AML-193 (cell line): ENCODE measurements around the gene COL24A1.
"Not testable (repeated sequence)": the region's sequence is repeated elsewhere in the genome, so short reads cannot be mapped to it uniquely, and the experiment has no call there.

Source experiments
- DNase-seq, 2 experiments: peaks; one replicate each; lab custom pipeline; 2025; lab: John Stamatoyannopoulos, UW

COL24A1 gene

DNA sequence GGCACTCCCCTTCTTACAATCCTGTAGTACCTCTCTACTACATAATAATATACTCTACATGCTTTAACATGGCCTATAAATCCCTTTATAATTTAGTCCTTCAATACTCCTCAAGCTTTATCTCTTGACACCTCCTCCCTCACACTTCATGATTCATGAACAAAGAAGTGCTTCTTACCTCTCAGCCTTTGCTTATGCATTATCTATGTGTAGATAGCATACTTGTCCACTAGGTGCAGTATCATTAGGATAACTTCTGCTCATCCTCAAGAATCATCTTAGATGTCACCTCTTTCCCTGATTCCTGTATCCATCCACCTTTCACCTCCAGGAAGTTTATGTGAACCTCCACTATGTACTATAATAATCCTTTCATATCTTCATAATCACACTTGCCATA lies 74.4 kb downstream of the COL24A1 start:
- no peak for DNase-seq

DNA sequence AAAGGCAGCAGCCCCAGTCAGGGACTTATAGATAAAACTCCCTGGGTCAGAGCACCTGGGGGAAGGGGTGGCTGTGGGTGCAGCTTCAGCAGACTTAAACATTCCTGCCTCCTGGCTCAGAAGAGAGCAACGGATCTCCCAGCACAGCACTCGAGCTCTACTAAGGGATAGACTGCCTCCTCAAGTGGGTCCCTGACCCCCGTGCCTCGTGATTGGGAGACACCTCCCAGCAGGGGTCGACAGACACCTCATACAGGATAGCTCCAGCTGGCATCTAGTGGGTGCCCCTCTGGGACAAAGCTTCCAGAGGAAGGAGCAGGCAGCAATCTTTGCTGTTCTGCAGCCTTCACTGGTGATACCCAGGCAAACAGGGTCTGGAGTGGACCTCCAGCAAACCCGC lies 84.1 kb downstream of the COL24A1 start:
- not testable (repeated sequence) for DNase-seq

DNA sequence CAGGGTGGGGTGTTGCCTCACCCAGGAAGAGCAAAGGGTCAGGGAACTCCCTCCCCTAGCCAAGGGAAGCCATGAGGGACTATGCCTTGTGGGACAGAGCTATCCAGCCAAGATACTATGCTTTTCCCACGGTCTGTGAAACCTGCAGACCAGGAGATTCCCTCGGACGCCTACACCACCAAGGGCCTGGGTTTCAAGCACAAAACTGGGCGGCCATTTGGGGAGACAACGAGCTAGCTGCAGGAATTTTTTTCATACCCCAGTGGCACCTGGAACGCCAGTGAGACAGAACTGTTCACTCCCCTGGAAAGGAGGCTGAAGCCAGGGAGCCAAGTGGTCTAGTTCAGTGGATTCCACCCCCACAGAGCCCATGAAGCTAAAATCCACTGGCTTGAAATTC lies 84.7 kb downstream of the COL24A1 start:
- DNase-seq, result not testable (repeated sequence)

DNA sequence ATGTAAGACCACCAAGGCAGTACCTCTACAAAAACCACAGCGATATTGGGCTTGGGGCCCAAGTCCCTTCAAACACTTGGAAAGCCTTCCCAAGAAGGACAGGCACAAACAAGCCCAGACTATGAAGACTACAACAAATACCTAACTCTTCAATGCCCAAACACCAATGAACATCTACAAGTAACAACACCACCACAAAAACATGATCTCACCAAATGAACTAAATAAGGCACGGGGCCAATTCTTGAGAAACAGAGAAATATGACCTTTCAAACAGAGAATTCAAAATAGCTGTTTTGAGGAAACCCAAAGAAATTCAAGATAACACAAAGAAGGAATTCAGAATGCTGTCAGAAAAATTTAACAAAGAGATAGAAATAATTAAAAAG lies 86.8 kb downstream of the COL24A1 start:
- DNase-seq, result no peak

DNA sequence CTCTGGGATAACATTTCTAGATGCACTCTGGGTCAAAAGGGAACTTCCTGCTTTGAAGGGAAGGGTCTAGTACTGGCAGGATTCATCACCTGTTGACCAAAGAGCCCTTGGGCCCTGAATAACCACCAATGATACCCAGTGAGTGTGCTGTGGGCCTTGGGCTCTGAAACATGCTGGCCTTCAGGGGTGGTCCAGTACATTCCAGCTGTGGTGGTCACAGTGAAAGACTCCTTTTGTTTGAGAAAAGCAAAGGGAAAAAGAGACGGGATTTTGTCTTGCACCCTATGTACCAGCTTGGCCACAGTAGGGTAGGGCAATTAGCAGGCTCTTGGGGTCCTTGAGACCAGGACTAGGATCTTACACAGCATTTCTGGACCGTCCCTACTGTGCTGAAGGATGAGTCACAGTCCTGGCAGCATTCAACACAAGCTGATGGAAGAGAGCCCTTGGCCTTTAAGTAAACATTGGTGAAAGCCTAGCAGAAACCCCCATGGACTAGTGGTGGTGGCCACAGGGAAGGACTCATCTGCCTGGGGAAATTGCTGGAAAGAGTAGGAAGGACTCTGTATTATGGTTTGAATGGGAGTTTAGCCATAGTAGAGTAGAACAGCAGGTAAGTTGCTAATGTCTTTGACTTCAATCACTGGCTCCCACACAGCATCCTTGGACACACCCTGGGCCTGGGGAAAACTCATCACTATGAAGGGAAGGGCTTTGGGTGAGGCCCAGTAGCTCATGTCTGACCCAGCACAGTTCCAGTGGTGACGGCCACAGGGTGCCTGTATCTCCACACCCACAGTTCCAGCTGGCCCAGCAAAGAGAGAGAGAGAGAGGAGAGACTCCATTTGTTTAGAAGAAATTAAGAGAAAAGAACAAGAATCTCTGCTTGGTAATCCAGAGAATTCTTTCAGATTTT lies 87.5 kb downstream of the COL24A1 start:
- DNase-seq, result no peak

DNA sequence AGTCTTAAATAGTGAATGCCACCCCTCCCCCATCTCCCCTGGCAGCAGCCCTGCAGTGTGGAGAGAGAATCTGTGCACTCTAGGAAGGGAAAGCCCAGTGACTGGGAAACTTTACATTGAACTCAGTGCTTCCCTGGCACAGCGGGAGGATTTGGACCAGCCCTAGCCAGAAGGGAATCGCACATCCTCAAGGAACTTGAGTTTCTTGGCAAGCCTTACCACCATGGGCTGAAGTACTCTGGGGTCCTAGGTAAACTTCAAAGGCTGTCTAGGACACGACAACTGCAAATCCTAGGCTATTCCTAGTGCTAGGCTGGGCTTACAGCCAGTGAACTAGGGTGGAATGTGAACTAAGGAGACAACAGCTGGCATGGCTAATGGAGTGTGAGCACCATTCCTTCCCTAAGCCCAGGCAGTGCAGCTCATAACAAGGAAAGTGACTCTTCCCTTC lies 88.3 kb downstream of the COL24A1 start:
- DNase-seq, result no peak

DNA sequence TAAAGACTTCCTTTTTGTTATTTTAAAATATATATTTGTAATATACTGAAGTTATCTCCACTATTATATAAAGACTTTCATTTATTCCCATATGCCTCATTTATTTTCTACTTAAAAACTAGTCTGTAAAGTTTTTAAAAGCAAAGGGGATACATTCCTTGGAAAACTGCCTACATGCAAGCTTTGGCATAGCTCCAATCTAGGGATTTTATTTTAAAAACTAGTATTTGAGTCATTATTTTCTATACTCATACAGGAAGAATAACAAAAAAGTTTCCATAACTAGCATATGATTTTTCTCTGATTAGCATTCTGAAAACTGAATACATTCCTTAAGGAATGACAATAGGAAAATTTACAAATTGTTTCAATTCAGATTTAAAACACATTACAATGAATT lies 88.9 kb downstream of the COL24A1 start:
- no peak for DNase-seq

DNA sequence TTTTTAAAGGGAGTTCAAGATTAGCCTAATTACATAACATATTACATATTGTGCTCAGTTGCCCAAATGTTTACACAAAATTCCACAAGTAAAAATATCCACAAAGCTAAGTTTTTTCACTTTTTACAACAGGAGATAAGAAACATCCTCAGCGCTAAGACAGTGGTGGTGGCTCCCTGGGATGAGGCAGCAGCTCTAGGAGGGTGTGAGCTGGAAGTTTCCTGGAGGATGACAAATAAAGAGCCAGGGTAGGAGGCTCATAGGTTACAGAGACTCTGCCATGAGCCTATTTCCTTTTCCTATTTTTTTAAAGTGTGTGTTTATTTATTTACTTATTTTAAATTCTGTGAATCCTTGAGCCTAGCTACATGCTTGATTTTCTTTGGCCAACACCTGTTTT lies 91.7 kb downstream of the COL24A1 start:
- no peak for DNase-seq

DNA sequence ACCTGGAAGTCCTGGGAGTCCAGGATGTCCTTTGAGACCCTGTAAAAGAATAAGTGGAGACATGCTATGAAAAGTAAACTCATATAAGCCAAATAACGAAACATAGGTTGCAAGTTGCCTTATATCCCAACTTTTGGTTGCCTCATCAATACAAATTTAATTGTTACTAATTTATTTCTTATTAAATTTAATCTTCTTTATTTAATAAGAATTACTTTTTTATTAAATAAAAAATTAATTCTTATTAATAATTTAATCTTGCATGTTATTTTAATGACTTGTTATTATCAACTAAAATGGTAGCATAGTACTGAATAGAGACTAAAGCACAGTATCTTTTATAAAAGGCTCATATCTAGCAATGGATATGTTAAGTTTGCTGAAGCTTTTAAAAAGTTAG lies 92.9 kb downstream of the COL24A1 start:
- DNase-seq, result no peak

DNA sequence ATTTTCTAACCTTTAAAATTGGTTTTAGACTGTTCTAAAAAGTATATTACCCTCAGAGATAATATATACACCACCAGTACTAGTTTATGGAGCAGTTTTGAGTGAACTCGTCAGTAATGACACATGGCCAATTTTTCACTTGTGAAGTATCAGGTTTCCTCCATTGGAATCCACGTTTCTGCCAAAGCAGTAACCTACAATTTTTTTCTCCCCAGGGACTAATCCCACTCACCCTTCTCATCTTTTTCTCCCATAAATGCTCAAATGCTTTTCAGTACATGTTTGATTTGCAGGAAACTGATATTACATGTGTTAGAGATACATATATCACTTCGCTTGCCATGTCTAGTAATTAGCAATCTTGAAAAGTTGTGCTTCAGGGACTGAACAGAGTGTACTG lies 94.1 kb downstream of the COL24A1 start:
- no peak for DNase-seq

DNA sequence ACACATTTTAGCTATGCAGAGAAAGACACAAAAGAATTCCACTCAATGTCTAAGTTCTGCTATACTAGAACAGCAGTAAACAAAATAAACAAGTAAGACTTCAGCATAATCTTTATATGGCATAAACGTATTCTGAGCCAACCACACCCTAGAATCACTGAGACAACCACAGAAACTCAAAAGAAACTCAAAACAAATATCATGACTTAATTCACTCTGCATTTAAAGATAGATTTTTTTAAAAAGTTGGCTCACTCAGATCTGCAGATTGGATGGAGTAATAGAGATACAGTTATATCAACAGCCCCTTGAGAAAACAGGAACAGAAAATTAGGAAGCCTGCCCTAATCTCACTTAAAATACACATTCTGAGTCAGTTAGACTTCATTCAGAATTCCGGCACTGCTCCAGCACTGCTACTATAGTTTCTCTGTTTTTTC lies 95.0 kb downstream of the COL24A1 start:
- DNase-seq, result peak in 1 of 2 experiments; percentile 9

DNA sequence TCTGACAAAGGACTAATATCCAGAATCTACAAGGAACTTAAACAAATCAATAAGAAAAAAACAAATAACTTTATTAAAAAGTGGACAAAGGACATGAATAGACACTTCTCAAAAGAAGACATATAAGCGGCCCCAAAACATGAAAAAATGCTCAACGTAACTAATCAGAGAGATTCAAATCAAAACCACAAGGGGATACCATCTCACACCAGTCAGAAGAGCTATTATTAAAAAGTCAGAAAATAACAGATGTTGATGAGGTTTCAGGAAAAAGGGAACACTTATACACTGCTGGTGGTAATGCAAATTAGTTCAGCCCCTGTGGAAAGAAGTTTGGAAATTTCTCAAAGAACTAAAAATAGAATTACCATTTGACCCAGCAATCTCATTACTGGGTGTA lies 102.2 kb downstream of the COL24A1 start:
- DNase-seq, result no peak

DNA sequence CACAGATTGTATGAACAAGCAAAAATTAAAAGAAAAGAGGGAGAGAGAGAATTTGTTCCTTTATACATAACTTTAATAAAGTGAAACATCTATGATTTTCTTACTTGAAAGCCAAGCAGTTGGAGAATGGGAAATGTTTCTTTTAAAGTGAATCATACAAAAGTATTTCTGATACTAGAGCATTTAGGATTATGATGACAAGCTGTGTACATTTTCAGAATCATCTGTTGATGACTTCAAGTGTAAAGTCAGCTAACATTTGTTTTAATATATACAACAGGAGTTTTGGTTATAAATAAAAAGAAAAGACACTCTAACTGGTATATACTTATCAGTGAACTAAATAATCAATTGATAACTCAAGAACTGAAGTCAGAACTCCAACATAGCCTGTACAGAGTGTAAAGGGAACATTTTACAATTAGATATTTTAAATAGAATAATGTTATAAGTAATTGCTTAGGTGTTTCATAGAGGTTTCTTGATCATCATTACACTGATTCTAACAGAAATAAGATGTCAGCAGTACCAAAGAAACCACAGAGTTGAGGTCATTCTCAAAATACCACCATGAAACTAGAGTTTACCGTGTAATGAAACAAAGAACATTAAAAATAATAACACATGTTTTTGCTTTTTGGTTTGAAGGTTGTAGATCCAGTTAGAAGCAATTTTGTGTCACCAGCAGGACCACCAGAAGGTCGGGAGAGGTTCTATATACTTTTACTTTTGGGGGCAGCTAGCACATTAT lies 103.4 kb downstream of the COL24A1 start:
- no peak for DNase-seq

DNA sequence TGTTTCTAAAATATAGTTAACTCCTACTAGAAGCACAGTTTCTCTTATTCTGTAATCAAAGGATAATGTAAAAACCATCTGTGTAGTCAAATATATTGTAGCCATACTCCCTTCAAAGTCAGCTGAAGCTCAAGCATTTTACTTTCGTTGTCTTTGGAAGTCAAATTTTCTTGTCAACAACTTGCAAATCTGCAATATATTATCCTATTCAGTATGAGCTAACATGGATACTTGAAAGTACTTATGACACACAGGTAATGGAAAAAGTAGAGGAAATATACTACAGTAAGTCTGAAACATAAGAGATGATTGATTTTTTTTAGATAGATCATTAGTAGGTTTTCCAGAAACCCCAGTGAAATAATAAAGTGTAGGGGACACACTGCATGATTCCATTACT lies 121.5 kb downstream of the COL24A1 start:
- DNase-seq, result no peak

DNA sequence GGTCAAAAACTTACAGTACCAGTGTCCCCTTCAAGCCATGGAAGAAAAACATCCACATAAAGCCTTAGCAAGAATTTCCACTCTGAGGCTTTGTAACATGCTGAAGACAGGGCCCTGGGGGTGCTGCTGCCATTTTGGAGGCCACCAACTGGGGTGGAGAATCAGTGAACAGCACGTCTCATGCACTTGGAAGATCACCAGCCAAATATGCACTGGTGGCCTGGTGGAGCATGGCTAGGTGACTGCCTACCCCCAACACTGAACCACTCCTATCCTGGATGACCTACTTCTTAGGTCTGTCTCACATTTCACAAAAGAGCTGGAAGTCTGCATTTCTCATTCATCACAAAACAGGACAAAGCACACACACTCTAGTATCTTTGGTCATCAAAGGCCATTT lies 126.4 kb downstream of the COL24A1 start:
- DNase-seq, result no peak

DNA sequence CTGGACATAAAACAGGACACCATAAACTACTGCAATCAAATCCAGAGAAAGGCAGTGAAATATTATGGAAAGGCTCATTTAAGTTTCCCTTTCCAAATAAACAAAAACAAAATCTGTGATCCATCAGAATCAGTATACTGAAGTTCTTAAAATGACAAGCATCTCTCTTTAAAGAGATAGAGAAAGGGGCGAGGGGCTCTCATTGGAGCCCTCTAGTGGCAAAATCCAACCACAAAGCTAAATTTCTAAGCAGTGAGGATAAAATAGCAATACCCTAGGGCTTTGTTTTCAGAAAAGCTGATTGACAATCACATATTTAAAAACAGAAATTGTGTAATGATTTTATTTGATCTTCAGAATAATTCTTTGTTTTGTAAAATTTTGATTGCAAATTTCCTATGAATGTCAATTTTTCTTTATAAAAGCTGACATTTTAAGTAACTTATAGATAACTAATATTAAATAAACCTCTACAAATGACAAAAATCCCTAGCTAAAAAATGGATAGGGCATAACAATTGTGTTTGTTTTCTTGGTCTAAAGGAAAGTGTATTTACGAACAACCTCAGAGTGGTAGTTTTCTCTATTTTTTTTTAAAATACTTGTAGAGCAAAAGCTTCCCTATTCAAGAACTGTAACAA lies 138.2 kb downstream of the COL24A1 start:
- peak; percentile 31 to 42 for DNase-seq

DNA sequence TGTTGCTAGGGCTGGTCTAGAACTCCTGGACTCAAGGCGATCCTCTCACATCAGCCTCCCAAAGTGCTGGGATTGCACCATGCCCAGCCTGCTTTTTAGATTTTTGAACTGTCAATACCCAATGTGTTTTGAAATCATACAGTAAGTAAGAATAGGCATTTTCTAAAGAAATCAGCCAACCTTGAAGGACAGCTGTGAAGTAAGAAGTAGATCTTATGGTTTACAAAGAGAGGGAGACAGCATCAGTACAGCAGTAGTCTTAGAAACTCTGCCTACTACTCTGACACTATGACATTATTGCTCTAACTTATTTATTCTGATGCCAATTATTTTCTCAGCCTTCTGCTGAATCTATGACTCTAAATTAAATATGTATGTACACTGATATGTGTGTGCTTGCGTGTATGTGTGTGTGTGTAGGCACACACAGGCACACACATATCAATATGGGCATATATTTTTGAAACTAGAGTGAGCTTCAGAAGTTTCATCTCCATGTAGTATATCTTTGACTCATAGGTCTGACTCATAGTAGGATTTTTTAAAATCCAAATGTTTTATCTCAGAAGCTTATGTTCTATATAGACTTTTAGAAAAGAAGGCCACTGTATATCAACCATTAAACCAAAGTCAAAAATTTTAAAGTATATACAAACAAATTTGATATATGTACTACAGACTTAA lies 140.4 kb downstream of the COL24A1 start:
- DNase-seq, result no peak

DNA sequence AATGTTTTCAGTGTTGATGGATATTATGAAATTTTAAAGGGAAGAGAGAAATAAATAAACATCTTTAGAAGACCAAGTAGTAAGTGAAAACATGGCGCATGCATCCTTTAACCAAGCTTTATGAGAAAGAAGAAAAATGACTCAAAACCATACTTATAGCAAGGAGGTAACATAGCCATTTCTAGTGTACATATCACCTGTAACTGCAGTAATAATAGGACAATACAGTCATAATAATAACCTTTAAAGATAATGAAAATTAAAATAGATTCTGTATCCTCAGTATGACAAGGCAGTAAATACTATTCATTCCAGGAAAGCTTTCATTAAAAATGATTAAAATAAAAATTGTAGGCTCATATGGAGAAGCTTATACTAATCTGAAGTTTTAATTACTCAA lies 141.2 kb downstream of the COL24A1 start:
- DNase-seq, result no peak

DNA sequence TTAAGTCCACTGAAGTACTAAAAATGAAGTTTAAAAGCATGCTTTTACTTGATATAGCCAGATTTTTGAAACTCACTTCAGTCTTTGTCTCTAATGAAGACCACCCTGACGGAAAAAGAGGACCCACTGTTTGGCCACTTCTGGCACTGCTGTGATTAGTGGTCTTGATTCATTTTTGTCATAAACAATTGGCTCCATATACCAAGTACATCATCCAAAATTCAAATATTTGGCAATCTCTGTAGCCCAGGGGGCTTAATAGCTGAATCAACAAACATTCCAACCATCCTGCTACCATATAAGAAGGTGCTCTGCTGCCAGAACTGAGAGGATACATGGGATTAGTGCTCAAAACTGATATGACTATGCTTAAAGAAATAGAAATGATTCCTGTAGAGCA lies 156.0 kb downstream of the COL24A1 start:
- DNase-seq, result no peak

DNA sequence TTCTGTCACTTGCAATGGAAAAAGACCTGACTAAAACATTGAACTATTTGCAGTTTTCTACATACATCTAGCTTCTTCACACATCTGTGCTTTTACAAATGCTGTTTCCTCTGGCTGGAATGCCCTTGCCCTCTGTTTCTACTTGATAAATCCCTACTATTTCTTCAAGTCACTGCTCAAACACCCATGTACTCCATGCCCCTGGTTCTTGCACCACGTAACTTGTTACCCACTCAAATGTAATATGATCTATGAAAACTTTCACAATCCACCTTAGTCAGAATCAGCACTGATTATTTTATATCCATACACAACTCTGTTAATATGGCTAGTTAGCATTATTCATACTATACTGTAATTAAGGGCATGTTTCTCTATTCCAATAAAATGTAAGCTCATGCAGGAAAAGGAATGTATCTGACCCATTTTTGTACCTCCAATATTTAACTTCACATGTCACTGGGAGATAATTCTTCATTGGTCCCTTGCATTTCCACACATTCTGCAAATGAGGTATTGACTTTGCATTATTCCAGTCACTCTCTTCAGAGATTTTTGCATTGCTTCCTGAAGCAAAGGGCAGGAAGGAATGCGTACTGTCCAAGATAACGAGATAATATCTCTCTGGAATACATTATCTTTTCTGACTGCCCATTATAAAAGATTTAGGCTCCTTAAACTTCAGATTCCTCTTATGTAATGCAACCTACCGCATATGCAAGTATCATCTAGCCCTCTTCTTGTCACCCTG lies 158.3 kb downstream of the COL24A1 start:
- DNase-seq, result no peak

DNA sequence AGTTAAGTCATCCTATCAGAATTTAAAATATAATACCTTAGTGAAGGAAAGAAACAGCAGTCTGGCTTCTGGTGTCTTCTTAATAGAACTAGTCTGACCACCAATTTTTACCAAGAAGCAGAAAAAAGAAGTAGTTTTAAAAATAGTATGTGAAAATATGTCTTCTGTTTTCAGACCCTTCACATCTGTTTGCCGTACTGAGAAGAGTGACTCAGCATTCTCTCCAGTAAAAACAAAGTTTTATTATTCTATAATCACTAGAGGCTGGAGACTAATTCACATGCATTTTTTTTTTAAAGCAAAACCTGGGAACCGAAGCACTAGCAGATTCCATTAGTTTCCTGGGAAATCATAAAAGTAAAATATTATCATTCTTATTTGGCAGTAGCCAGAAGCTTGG lies 163.8 kb downstream of the COL24A1 start:
- DNase-seq, result no peak
